ENCODE data around the gene SIX1. TPM values are rescaled to one million over a fixed set of nuclear protein-coding genes. Genes with fewer than 3 reads are reported as not detected.
A peak's percentile ranks its signal among the peaks of the same experiment; 100 is the strongest.

Gene SIX1
- total and polyA plus RNA-seq, 2 of the 13 experiments (the other 11 are each of a cell fraction or from before 2014, with no cell fraction given): 1.7 to 6.5 TPM

DNA sequence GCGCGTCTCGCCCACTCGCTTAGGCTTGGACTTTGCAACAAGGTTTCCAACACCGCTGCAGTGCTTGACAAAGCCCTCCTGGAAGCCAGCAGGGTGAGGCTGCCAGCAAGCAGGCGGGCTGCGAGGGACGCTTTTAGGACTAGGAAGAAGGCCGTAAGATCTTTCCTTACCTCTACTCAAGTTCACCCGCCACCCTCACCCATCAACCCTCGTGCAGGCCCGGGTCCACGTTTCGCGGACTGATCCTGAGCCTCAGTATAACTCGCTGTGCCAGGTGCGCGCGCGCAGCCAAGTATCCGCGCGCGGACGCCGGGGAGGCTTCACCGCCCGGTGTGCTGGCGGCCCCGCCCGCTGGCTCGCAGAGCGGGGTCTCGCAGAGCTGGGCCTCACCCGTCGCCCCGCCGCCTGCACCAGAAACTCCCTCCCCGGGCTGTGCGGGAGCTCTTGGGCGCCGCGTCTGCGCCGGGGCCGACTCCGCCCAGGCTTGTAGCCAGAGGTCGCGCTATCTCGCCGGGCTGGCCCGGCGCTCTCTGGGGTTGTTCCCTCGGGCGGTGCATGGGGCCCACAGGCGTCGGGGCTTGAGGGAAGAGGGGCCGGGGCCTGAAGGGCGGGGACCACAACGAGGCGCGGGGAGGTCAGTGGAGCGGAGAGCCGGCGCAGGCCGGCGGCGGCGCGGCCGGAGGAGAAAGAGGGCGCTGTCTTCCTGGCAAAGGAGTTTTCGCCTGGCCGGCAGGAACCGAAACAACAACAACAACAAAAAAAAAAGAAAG is 7.6 kb upstream of the SIX1 start (continued):
- TF ChIP-seq, protein P1, sequence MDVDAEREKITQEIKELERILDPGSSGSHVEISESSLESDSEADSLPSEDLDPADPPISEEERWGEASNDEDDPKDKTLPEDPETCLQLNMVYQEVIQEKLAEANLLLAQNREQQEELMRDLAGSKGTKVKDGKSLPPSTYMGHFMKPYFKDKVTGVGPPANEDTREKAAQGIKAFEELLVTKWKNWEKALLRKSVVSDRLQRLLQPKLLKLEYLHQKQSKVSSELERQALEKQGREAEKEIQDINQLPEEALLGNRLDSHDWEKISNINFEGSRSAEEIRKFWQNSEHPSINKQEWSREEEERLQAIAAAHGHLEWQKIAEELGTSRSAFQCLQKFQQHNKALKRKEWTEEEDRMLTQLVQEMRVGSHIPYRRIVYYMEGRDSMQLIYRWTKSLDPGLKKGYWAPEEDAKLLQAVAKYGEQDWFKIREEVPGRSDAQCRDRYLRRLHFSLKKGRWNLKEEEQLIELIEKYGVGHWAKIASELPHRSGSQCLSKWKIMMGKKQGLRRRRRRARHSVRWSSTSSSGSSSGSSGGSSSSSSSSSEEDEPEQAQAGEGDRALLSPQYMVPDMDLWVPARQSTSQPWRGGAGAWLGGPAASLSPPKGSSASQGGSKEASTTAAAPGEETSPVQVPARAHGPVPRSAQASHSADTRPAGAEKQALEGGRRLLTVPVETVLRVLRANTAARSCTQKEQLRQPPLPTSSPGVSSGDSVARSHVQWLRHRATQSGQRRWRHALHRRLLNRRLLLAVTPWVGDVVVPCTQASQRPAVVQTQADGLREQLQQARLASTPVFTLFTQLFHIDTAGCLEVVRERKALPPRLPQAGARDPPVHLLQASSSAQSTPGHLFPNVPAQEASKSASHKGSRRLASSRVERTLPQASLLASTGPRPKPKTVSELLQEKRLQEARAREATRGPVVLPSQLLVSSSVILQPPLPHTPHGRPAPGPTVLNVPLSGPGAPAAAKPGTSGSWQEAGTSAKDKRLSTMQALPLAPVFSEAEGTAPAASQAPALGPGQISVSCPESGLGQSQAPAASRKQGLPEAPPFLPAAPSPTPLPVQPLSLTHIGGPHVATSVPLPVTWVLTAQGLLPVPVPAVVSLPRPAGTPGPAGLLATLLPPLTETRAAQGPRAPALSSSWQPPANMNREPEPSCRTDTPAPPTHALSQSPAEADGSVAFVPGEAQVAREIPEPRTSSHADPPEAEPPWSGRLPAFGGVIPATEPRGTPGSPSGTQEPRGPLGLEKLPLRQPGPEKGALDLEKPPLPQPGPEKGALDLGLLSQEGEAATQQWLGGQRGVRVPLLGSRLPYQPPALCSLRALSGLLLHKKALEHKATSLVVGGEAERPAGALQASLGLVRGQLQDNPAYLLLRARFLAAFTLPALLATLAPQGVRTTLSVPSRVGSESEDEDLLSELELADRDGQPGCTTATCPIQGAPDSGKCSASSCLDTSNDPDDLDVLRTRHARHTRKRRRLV (CRISPR knock-in tag; IDR thresholded peaks at IDR 0.05): 0 out of 2 replicates have a peak, but pooled peaks have one; percentile 46
- TF ChIP-seq, protein P2, sequence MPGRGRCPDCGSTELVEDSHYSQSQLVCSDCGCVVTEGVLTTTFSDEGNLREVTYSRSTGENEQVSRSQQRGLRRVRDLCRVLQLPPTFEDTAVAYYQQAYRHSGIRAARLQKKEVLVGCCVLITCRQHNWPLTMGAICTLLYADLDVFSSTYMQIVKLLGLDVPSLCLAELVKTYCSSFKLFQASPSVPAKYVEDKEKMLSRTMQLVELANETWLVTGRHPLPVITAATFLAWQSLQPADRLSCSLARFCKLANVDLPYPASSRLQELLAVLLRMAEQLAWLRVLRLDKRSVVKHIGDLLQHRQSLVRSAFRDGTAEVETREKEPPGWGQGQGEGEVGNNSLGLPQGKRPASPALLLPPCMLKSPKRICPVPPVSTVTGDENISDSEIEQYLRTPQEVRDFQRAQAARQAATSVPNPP (CRISPR knock-in tag; IDR thresholded peaks at IDR 0.05): no peak
- no peak for TF ChIP-seq FUBP1 (CRISPR knock-in tag; IDR thresholded peaks at IDR 0.05; ENCODE audit: borderline replicate concordance)
- TF ChIP-seq, protein P3, sequence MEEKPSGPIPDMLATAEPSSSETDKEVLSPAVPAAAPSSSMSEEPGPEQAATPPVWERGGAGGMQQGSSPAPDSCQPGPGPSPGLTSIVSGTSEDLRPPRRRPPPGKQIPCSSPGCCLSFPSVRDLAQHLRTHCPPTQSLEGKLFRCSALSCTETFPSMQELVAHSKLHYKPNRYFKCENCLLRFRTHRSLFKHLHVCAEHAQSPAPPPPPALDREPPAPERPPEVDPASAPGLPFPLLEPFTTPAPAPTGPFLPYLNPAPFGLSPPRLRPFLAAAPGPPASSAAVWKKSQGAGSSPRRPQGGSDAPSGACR (CRISPR knock-in tag; IDR thresholded peaks at IDR 0.05): no peak; the same call in 1 of the 2 replicates
- TF ChIP-seq ARID5B (CRISPR knock-in tag; IDR thresholded peaks at IDR 0.05): no peak
- 0 out of 2 replicates have a peak, but pooled peaks have one; percentile 27 for TF ChIP-seq BRCA1 (CRISPR knock-in tag; IDR thresholded peaks at IDR 0.05)
- peak; percentile 97 for TF ChIP-seq MYPOP (CRISPR knock-in tag; IDR thresholded peaks at IDR 0.05)
- TF ChIP-seq, protein P4, sequence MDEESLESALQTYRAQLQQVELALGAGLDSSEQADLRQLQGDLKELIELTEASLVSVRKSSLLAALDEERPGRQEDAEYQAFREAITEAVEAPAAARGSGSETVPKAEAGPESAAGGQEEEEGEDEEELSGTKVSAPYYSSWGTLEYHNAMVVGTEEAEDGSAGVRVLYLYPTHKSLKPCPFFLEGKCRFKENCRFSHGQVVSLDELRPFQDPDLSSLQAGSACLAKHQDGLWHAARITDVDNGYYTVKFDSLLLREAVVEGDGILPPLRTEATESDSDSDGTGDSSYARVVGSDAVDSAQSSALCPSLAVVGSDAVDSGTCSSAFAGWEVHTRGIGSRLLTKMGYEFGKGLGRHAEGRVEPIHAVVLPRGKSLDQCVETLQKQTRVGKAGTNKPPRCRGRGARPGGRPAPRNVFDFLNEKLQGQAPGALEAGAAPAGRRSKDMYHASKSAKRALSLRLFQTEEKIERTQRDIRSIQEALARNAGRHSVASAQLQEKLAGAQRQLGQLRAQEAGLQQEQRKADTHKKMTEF (CRISPR knock-in tag; IDR thresholded peaks at IDR 0.05): peak; percentile 70; the same call in 1 of the 2 replicates
- TF ChIP-seq SIN3B (IDR thresholded peaks at IDR 0.05; ENCODE audit: low read length): no peak
- TF ChIP-seq ZNF879 (CRISPR knock-in tag; IDR thresholded peaks at IDR 0.05): no peak
